Measurements from ENCODE around the gene DEXI. TPM values are rescaled to one million over a fixed set of nuclear protein-coding genes. Genes with fewer than 3 reads are reported as not detected.

The DEXI gene
- polyA plus RNA-seq, 1 experiment: 55.2 TPM

DNA sequence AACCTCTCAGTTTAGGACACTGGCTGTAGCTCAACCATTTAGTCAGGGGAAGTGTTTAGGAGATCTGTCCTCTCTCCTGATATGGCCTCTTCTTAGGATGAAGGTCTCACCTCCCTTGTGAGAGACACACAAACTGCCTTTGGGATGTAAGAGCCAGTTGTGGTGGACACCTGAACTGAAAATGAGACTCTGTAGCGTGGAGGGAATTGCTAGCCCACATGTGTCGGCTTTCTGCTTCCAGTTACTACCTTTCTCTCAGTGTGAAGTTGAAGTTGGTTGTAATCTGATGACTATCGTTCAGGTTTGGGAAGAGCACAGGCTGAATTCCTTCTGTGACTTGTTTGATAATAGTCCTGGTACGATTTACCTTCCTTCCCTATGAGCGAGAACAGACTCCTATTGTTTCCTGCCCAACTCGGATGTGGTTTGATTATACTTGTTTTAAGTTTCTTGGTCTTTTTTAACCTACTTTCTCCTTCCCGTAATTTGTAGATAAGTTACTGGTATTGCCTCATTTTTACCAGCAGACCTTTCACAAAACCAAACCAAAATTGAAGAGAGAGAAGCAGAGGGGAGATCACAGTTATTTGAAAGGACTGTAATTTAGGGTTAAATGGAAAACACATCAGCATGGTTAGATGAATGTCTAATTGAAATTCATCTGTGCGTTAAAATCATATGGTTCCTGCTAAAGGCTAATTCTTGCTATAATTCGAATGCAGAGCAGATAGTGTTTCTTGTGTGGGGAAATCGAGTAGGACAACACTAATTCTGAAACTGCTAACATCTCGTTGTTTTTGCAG is 45.3 kb upstream of the DEXI start:
- no peak for DNase-seq (ENCODE audit: low read depth)
- TF ChIP-seq, protein P1, sequence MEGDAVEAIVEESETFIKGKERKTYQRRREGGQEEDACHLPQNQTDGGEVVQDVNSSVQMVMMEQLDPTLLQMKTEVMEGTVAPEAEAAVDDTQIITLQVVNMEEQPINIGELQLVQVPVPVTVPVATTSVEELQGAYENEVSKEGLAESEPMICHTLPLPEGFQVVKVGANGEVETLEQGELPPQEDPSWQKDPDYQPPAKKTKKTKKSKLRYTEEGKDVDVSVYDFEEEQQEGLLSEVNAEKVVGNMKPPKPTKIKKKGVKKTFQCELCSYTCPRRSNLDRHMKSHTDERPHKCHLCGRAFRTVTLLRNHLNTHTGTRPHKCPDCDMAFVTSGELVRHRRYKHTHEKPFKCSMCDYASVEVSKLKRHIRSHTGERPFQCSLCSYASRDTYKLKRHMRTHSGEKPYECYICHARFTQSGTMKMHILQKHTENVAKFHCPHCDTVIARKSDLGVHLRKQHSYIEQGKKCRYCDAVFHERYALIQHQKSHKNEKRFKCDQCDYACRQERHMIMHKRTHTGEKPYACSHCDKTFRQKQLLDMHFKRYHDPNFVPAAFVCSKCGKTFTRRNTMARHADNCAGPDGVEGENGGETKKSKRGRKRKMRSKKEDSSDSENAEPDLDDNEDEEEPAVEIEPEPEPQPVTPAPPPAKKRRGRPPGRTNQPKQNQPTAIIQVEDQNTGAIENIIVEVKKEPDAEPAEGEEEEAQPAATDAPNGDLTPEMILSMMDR (IDR thresholded peaks at IDR 0.05; ENCODE audit: insufficient read depth, low read depth, low read length): no peak
- CTCF ChIA-PET: interaction anchor here (1.0 kb wide), 1 partner anchor 269 kb away, joined by 3 read pairs; the partner anchor contains the start of gene SOCS1
- peaks cover 3% of the 10 kb centered on the region for H3K36me3 ChIP-seq (ENCODE audit: control insufficient read depth, insufficient read depth, low read length)
- no peaks in the 10 kb centered on the region for H3K27me3 ChIP-seq (ENCODE audit: control insufficient read depth, insufficient read depth, low read length)
- no peak overlapping the region for H3K4me3 ChIP-seq (ENCODE audit: low read depth, low read length)
- POLR2A ChIA-PET: no interaction called here

DNA sequence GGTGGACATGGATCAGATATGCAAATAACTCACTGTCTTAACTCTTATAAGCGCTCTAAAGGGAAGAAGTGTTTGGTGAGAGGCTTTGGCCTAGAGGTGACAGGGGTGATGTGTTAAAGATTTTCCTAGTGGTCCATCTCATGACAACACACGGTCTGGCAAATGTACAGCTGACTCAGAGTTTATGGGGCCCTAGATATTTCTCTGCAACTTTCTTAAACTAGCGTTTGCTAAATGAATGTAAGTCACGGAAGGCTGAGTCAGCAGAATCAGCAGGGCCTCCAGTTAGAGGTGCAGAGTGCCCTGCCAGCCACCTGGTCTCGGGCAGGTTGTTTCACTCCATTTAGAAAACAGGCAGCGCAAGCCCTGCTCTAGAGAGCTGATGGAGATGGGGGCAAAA is 42.2 kb upstream of the DEXI start:
- Histone ChIP-seq H3K36me3 (ENCODE audit: control insufficient read depth, insufficient read depth, low read length) (peaks cover 3% of the 10 kb centered on the region), H3K4me3 (ENCODE audit: low read depth, low read length) (no peak overlapping the region), H3K27me3 (ENCODE audit: control insufficient read depth, insufficient read depth, low read length) (no peaks in the 10 kb centered on the region)
- ChIA-PET CTCF (interaction anchor here (1.1 to 1.9 kb wide), 4 partner anchors 13 to 272 kb away, joined by 4 to 11 read pairs (median 6); partner anchors contain the start of gene SOCS1), POLR2A (no interaction called here)
- DNase-seq (ENCODE audit: low read depth): no peak
- TF ChIP-seq, protein P1 (IDR thresholded peaks at IDR 0.05; ENCODE audit: insufficient read depth, low read depth, low read length): no peak

DNA sequence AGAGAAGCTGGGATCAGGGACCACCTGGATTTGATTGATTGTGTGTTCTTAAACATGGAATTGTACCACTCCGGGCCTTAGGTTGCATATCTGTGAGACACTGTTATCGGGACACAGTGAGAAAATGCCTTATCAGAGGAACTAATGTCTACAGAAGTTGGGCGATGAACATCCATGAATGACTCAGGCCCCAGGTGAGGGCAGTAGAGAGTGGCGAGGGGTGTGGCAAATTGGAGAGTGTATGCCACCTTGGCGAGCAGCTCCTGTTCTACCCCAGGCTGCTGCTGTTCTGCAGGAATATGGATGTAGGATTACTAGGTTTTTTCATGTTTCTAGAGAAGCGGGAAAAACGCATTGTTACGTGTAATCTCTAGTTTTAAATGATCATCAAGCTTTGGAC is 40.9 kb upstream of the DEXI start:
- ChIA-PET CTCF (interaction anchor here (1.1 to 1.7 kb wide), 5 partner anchors 9 to 272 kb away, joined by 3 to 11 read pairs (median 5); partner anchors contain the start of gene SOCS1), POLR2A (no interaction called here)
- no peak for DNase-seq (ENCODE audit: low read depth)
- Histone ChIP-seq H3K36me3 (ENCODE audit: control insufficient read depth, insufficient read depth, low read length) (peaks cover under 1% of the 10 kb centered on the region), H3K27me3 (ENCODE audit: control insufficient read depth, insufficient read depth, low read length) (no peaks in the 10 kb centered on the region), H3K4me3 (ENCODE audit: low read depth, low read length) (no peak overlapping the region)
- TF ChIP-seq, protein P1 (IDR thresholded peaks at IDR 0.05; ENCODE audit: insufficient read depth, low read depth, low read length): no peak

DNA sequence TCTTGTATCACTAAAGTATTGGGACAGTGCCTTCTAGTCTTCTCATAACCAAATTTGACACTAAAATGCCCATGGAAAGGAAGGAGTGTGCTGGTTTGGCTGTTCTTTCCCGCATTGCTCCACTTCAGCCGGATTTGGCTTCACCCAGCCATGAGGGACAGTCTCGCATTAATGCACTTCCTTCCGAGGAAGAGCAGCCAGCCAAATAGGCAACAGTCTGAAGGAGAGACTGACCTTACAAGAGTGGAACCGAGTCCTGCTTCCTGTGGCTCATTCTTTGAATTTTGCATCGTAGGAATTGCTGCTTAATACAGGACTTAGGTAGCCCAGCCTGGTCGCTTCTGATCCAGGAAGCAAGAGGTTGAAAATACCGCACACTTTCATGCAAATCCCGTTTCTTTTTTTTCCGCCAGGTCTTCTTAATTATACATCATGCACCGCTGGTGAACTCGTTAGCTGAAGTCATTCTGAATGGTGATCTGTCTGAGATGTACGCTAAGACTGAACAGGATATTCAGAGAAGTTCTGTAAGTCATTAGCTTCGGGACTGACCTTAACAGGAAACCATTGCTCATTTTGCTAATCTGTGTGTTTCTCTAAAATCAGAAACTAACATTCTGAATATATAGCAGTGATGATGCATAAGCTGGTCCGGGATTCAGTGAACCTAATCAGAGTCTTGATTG is 40.3 kb upstream of the DEXI start:
- ChIA-PET CTCF (interaction anchor here (1.1 to 1.5 kb wide), 4 partner anchors 8 to 273 kb away, joined by 3 to 11 read pairs (median 4); partner anchors contain the start of gene SOCS1), POLR2A (no interaction called here)
- Histone ChIP-seq H3K4me3 (ENCODE audit: low read depth, low read length) (no peak overlapping the region), H3K27me3 (ENCODE audit: control insufficient read depth, insufficient read depth, low read length) (no peaks in the 10 kb centered on the region), H3K36me3 (ENCODE audit: control insufficient read depth, insufficient read depth, low read length) (peaks cover 4% of the 10 kb centered on the region)
- DNase-seq (ENCODE audit: low read depth): no peak
- TF ChIP-seq, protein P1 (IDR thresholded peaks at IDR 0.05; ENCODE audit: insufficient read depth, low read depth, low read length): no peak

DNA sequence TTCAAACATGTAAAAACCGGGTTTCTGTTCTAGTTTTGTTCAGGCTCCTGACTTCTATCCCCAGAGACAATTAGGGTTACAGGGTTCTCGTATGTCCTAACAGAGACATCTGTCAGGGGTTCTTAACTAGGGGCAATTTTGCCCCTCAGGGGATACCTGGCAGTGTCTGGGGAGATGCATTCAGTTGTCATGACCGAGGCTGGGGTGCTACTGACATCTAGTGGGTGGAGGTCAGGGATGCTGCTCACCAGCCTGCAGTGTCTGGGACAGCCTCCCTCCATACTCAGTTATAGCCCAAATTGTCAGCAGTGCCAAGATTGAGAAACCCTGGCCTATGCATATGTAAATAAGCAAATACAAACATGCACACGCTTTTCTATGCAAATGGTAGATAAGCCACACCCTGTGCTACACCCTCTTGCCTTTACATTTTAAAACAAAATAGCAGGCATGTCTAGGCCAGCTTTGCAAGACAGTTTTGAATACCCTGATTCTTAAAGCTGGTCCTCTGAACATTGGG is 39.5 kb upstream of the DEXI start:
- POLR2A ChIA-PET: no interaction called here
- H3K36me3 ChIP-seq (ENCODE audit: control insufficient read depth, insufficient read depth, low read length): peaks cover 6% of the 10 kb centered on the region
- DNase-seq (ENCODE audit: low read depth): no peak
- H3K4me3 ChIP-seq (ENCODE audit: low read depth, low read length): no peak overlapping the region
- TF ChIP-seq, protein P1 (IDR thresholded peaks at IDR 0.05; ENCODE audit: insufficient read depth, low read depth, low read length): peak; percentile 33; the same call in 1 of the 2 replicates
- CTCF ChIA-PET: interaction anchor here (1.5 kb wide), 1 partner anchor 25 kb away, joined by 5 read pairs; no protein-coding TSS in a partner anchor
- no peaks in the 10 kb centered on the region for H3K27me3 ChIP-seq (ENCODE audit: control insufficient read depth, insufficient read depth, low read length)
